Right ventricle myocardium inferior (tissue), 1 donor: ENCODE results near the gene SERAC1. TPM values are rescaled to one million over a fixed set of nuclear protein-coding genes. Genes with fewer than 3 reads are reported as not detected.

Experiments used
- ATAC-seq: fragments of 200-7000 bp; cut with Tn5 transposase; one replicate; pipeline ENCODE4 v1.9.1; 2020; ENCODE audit warnings: mild to moderate bottlenecking, moderate library complexity
- DNase-seq: peaks from one replicate; pipeline ENCODE4 v3.0.0; 2021; ENCODE audit errors: missing footprints
- intact Hi-C: fragments of 100-400 bp; cut with DNase I; formaldehyde crosslinking; loops from one replicate; pipeline ENCODE4 v1.11.0; 2022
- total RNA-seq: library from RNA; stranded (reverse); fragmentation: NEBNext Ultra II Directional; extraction: Animal tissue kit (Norgen Biotek cat#: 25700); gene quantifications from one replicate; pipeline ENCODE4 v1.2.1, GENCODE V29; 2021
- donor health status: DM: no; HTN: yes; CAD: no; lungs with severe emphysema.

SERAC1 gene
- total RNA-seq, 1 donor from 2014 or later, result 5.5 TPM

- ATAC-seq, result no peak
- DNase-seq, result no peak
- intact Hi-C loops, result no loop called here
These were observed 99.7 kb downstream of the SERAC1 start for GRCh38 chr6:158068156-158068892.

GRCh38 chr6:158067436-158068015 is 100.5 kb downstream of the SERAC1 start:
- DNase-seq (no peak), ATAC-seq (no peak)
- intact Hi-C loops, result no loop called here

GRCh38 chr6:158066136-158066781 is 101.8 kb downstream of the SERAC1 start:
- DNase-seq (no peak), ATAC-seq (no peak)
- intact Hi-C loops, result no loop called here

- ATAC-seq (no peak), DNase-seq (no peak)
- intact Hi-C loops, result loop anchor here (5.0 kb wide), 1 partner anchor 122 kb away; no protein-coding TSS in a partner anchor
These were observed 103.3 kb downstream of the SERAC1 start for GRCh38 chr6:158064725-158065251.

- ATAC-seq (no peak), DNase-seq (no peak)
- intact Hi-C loops, result loop anchor here (5.0 kb wide), 1 partner anchor 121 kb away; no protein-coding TSS in a partner anchor
These were observed 104.3 kb downstream of the SERAC1 start for GRCh38 chr6:158063736-158064135.

- no peak for ATAC-seq
- intact Hi-C loops, result loop anchor here (5.0 kb wide), 1 partner anchor 120 kb away; no protein-coding TSS in a partner anchor
- no peak for DNase-seq
These were observed 106.2 kb downstream of the SERAC1 start for GRCh38 chr6:158061709-158062461.

- ATAC-seq, result no peak
- intact Hi-C loops, result loop anchor here (5.0 kb wide), 1 partner anchor 119 kb away; no protein-coding TSS in a partner anchor
- no peak for DNase-seq
These were observed 106.7 kb downstream of the SERAC1 start for GRCh38 chr6:158061361-158061708.

- intact Hi-C loops, result loop anchor here (5.0 kb wide), 1 partner anchor 118 kb away; no protein-coding TSS in a partner anchor
- DNase-seq, result peak; percentile 89
- ATAC-seq, result peak; percentile 79
These were observed 107.4 kb downstream of the SERAC1 start for GRCh38 chr6:158060455-158061360.

Other genes starting within 250 kb of the SERAC1 start
- gene SYNJ2, start 186.4 kb downstream of the SERAC1 start, total RNA-seq, result 15.0 TPM
- gene GTF2H5, start 88 bp upstream of the SERAC1 start, total RNA-seq, result 27.0 TPM
- 94.9 TPM for gene TULP4, start 144.2 kb upstream of the SERAC1 start, total RNA-seq